Vagina (tissue), 2 donors: ENCODE measurements around the gene SMIM23.

Source experiments
- POLR2AphosphoS5 ChIP-seq, 2 donors: sonication (generic); formaldehyde crosslinking; IDR thresholded peaks; one replicate each; pipeline ENCODE4 v1.9.0; 2017; ENCODE audit warnings: antibody characterized with exemption in 2 of 2, mild to moderate bottlenecking in 2 of 2, low read depth in 1 of 2; ENCODE audit not compliant: insufficient read depth in 1 of 2
- TF ChIP-seq, protein P1 (sequence below), 3 experiments: fragments of 450-650 bp in 2 of 3; fragments of 200-600 bp in 1 of 3; sonication (generic) in 1 of 3; IDR thresholded peaks; one replicate each; pipeline ENCODE4 v1.5.1; 2017 to 2019; ENCODE audit warnings: antibody characterized with exemption in 3 of 3, mild to moderate bottlenecking in 2 of 3, moderate library complexity in 2 of 3

DNA sequence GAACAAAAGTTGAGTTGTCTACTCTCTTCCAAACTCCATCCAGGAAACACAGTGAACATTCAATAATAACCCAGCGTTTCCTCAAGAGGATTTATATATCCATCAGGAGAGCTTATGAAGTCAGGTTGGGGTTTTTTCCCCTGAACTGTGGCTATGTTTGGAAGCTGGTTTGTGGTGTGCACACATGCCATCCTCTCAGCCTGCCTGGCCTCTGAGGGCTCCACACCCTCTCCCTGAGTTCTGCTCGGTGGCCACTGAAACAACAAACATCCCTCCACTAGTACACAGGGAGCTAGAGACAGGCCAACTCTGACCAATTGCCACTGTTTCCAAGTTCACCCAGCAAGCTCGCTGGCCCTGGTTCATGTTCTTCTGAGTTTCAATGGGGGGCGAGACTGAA lies 35.7 kb downstream of the SMIM23 start:
- no peak for TF ChIP-seq POLR2AphosphoS5 (IDR thresholded peaks at IDR 0.05; ENCODE audit: insufficient read depth in 1 of 2, low read depth in 1 of 2)
- TF ChIP-seq, protein P1, sequence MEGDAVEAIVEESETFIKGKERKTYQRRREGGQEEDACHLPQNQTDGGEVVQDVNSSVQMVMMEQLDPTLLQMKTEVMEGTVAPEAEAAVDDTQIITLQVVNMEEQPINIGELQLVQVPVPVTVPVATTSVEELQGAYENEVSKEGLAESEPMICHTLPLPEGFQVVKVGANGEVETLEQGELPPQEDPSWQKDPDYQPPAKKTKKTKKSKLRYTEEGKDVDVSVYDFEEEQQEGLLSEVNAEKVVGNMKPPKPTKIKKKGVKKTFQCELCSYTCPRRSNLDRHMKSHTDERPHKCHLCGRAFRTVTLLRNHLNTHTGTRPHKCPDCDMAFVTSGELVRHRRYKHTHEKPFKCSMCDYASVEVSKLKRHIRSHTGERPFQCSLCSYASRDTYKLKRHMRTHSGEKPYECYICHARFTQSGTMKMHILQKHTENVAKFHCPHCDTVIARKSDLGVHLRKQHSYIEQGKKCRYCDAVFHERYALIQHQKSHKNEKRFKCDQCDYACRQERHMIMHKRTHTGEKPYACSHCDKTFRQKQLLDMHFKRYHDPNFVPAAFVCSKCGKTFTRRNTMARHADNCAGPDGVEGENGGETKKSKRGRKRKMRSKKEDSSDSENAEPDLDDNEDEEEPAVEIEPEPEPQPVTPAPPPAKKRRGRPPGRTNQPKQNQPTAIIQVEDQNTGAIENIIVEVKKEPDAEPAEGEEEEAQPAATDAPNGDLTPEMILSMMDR (IDR thresholded peaks at IDR 0.05), result no peak
